Smooth muscle cell (in vitro differentiated cells): ENCODE data around the gene AXIN2. TPM values are rescaled to one million over a fixed set of nuclear protein-coding genes. Genes with fewer than 3 reads are reported as not detected.

Experiments
- DNase-seq: peaks from one replicate; lab custom pipeline; 2025; ENCODE audit not compliant: unreplicated experiment; lab: John Stamatoyannopoulos, UW
- H2AFZ ChIP-seq: fragments of 200-600 bp; sonication (generic); 2 replicates; pipeline ENCODE4 v1.6.0; 2016; ENCODE audit warnings: antibody characterized with exemption, low read depth, mild to moderate bottlenecking
- H3F3A ChIP-seq: fragments of 200-600 bp; sonication (generic); 2 replicates; pipeline ENCODE4 v1.6.0; 2017; ENCODE audit warnings: antibody characterized with exemption, low read depth
- H3K27ac ChIP-seq: fragments of 200-600 bp; sonication (generic); 2 replicates; pipeline ENCODE4 v1.5.1; 2016; ENCODE audit warnings: low read depth, mild to moderate bottlenecking
- H3K27me3 ChIP-seq: fragments of 200-600 bp; sonication (generic); 2 replicates; pipeline ENCODE4 v1.6.1; 2016; ENCODE audit warnings: low read depth, mild to moderate bottlenecking
- H3K36me3 ChIP-seq: fragments of 200-600 bp; sonication (generic); 2 replicates; pipeline ENCODE4 v1.5.1; 2016; ENCODE audit warnings: low read depth
- H3K4me1 ChIP-seq: fragments of 200-600 bp; sonication (generic); 2 replicates; pipeline ENCODE4 v1.5.1; 2016; ENCODE audit warnings: low read depth
- H3K4me2 ChIP-seq: fragments of 200-600 bp; sonication (generic); 2 replicates; pipeline ENCODE4 v1.6.0; 2016; ENCODE audit warnings: mild to moderate bottlenecking
- H3K4me3 ChIP-seq: fragments of 200-600 bp; sonication (generic); 2 replicates; pipeline ENCODE4 v1.5.1; 2016; ENCODE audit warnings: mild to moderate bottlenecking
- H3K79me2 ChIP-seq: fragments of 200-600 bp; sonication (generic); 2 replicates; pipeline ENCODE4 v1.6.0; 2016; ENCODE audit warnings: low read depth, mild to moderate bottlenecking
- H3K9ac ChIP-seq: fragments of 200-600 bp; sonication (generic); 2 replicates; pipeline ENCODE4 v1.6.0; 2016; ENCODE audit warnings: low read depth
- H3K9me3 ChIP-seq: fragments of 200-600 bp; sonication (generic); replicated peaks from 2 replicates; pipeline ENCODE4 v1.5.1; 2016; ENCODE audit warnings: low read depth
- H4K20me1 ChIP-seq: fragments of 200-600 bp; sonication (generic); 2 replicates; pipeline ENCODE4 v1.6.0; 2016; ENCODE audit warnings: low read depth
- WGBS: methylation state at CpG from one replicate; pipeline ENCODE4 v1.1.7; 2016; ENCODE audit warnings: low lambda C conversion rate; 5-methylcytosine and 5-hydroxymethylcytosine counted together
- polyA plus RNA-seq: library from polyadenylated mRNA; unstranded; fragments of >200 nt; fragmentation: Nextera tagmentation; extraction: Ambion mirVana; gene quantifications from 2 replicates; pipeline ENCODE4 v1.2.1, GENCODE V29; 2016
- total RNA-seq: library from RNA; depleted of rRNA; stranded (reverse); fragments of >200 nt; gene quantifications from 2 replicates; pipeline ENCODE4 v1.2.3, GENCODE V29; 2014
- TF ChIP-seq, protein P1 (sequence below): fragments of 200-600 bp; sonication (generic); IDR thresholded peaks from 2 replicates; pipeline ENCODE4 v1.5.1; 2017; ENCODE audit warnings: borderline replicate concordance, mild to moderate bottlenecking, antibody characterized with exemption; ENCODE audit not compliant: insufficient read depth, poor library complexity, severe bottlenecking

The AXIN2 gene
- total and polyA plus RNA-seq, 2 experiments from 2014 or later: 13.8 to 14.2 TPM

DNA sequence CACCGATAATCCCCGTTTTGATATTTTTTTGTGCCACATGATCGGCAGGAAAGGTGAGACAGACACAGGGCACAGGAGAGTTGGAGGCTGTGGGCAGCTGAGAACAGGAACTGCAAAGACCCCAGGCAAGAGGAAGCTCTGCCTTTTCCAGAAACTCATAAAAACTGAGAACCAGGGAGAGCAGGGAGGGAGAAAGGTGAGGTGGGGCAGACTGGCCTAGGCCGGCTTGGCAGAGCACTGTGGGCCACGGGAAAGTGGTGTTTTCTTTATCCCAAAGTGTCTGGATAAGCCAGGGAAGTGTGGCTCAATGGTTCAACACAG is 11.8 kb upstream of the AXIN2 start:
- no peak overlapping the region for H3K9ac ChIP-seq
- no peak overlapping the region for H2AFZ ChIP-seq
- H3K27ac ChIP-seq: no peak overlapping the region
- H3K36me3 ChIP-seq: no peaks in the 10 kb centered on the region
- H3F3A ChIP-seq: no peaks in the 10 kb centered on the region
- no peaks in the 10 kb centered on the region for H4K20me1 ChIP-seq
- TF ChIP-seq, protein P1, sequence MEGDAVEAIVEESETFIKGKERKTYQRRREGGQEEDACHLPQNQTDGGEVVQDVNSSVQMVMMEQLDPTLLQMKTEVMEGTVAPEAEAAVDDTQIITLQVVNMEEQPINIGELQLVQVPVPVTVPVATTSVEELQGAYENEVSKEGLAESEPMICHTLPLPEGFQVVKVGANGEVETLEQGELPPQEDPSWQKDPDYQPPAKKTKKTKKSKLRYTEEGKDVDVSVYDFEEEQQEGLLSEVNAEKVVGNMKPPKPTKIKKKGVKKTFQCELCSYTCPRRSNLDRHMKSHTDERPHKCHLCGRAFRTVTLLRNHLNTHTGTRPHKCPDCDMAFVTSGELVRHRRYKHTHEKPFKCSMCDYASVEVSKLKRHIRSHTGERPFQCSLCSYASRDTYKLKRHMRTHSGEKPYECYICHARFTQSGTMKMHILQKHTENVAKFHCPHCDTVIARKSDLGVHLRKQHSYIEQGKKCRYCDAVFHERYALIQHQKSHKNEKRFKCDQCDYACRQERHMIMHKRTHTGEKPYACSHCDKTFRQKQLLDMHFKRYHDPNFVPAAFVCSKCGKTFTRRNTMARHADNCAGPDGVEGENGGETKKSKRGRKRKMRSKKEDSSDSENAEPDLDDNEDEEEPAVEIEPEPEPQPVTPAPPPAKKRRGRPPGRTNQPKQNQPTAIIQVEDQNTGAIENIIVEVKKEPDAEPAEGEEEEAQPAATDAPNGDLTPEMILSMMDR: no peak
- H3K4me1 ChIP-seq: peaks cover 9% of the 10 kb centered on the region
- H3K27me3 ChIP-seq: no peaks in the 10 kb centered on the region
- no peak overlapping the region for H3K4me3 ChIP-seq
- no peak overlapping the region for H3K4me2 ChIP-seq
- no peaks in the 10 kb centered on the region for H3K79me2 ChIP-seq
- DNase-seq: no peak
- no peaks in the 10 kb centered on the region for H3K9me3 ChIP-seq
- 50% methylated on average over 5 of the region's 5 CpGs for WGBS

DNA sequence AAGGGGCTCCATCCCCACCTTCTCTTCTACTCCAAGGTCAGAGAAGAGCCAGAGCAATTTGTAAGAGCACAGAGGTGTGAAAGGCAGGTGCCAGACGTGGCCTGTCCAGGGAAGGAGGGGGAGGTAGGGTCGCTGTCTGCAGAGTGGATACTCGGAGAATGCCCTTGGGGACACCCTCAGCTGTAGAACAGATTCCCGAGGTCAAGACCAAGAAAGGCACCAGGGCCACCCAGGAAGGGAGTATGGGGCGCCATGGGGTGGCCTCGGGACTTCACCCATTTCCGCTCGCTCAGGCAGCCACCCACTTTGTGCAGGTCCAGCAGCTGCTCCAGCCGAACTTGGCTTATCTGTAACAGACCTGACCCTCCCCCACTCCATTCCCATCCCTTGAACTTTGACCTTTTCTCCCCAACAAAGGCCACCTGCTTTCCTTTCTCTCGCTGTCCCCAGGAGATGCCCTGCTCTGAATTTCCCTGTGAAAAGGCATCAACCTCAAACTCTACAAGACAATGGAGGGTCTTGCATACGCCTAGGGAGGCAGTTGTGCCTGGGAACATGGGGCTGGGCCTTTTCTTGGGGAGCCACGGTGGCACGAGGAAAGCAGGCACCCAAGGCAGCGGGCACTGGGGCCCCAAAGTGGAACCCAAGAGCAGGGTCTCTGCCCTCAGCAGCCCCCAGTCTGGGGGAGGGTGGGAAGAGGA is 11.3 kb upstream of the AXIN2 start:
- Histone ChIP-seq H3K9ac (no peak overlapping the region), H3K79me2 (no peaks in the 10 kb centered on the region), H3K4me3 (no peak overlapping the region), H3K4me1 (peaks cover 9% of the 10 kb centered on the region), H3K27ac (no peak overlapping the region), H3K36me3 (no peaks in the 10 kb centered on the region), H3K27me3 (no peaks in the 10 kb centered on the region), H3K9me3 (no peaks in the 10 kb centered on the region), H3K4me2 (no peak overlapping the region), H2AFZ (no peak overlapping the region), H4K20me1 (no peaks in the 10 kb centered on the region), H3F3A (no peaks in the 10 kb centered on the region)
- DNase-seq: no peak
- WGBS: 44% methylated on average over 9 of the region's 14 CpGs
- TF ChIP-seq, protein P1: no peak

DNA sequence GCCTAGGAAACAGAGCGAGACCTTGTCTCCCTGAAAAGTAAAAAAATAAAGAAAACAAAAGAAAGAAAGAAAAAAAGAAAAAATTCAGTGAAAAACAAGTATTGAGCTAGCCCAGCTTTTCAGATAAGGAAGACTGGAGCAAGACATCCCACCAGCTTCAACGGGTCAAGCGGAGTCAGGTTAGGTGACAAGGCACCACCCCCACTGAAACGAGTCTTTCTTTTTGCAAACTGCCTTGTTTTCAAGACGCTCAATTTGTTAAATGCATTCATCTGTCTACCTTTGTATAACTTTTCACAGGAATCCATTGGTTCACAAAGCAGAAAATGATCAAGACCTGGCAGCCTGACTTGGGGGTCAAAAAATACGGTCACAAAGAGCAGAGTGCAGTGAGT is 10.7 kb upstream of the AXIN2 start:
- no peak overlapping the region for H2AFZ ChIP-seq
- 37% methylated on average over 6 of the region's 6 CpGs for WGBS

More for the DNA sequence above, 10.7 kb upstream of the AXIN2 start:
- no peaks in the 10 kb centered on the region for H3K79me2 ChIP-seq
- no peak overlapping the region for H3K27ac ChIP-seq
- H3F3A ChIP-seq: no peaks in the 10 kb centered on the region
- no peak overlapping the region for H3K9ac ChIP-seq
- H4K20me1 ChIP-seq: no peaks in the 10 kb centered on the region
- no peak for DNase-seq
- H3K4me3 ChIP-seq: no peak overlapping the region
- TF ChIP-seq, protein P1: no peak
- no peaks in the 10 kb centered on the region for H3K27me3 ChIP-seq
- H3K36me3 ChIP-seq: no peaks in the 10 kb centered on the region
- H3K4me2 ChIP-seq: no peak overlapping the region
- peaks cover 9% of the 10 kb centered on the region for H3K4me1 ChIP-seq
- H3K9me3 ChIP-seq: no peaks in the 10 kb centered on the region
